Coronary artery (tissue), 2 donors: ENCODE data around the gene CNTN2.

Experiments used
- DNase-seq: peaks from one replicate; pipeline ENCODE4 v3.0.0-alpha.2; 2017; ENCODE audit warnings: low spot score
- H3K27ac ChIP-seq, 2 donors: fragments of 200-600 bp; sonication (generic); one replicate each; pipeline ENCODE4 v1.5.1; 2016 to 2019
- H3K4me3 ChIP-seq: fragments of 200-600 bp; sonication (generic); 2 replicates; pipeline ENCODE4 v1.5.1; 2016; ENCODE audit warnings: mild to moderate bottlenecking, moderate library complexity
- CTCF ChIP-seq: fragments of 200-600 bp; sonication (generic); IDR thresholded peaks from one replicate; pipeline ENCODE4 v1.5.1; 2019; ENCODE audit warnings: antibody characterized with exemption

Gene CNTN2

GRCh38 chr1:205127646-205128045 lies 84.6 kb downstream of the CNTN2 start:
- DNase-seq = no peak
- Histone ChIP-seq H3K27ac (no peak overlapping the region), H3K4me3 (no peak overlapping the region)
- TF ChIP-seq CTCF = no peak
